Measurements from ENCODE around the gene MRTFB. TPM values are rescaled to one million over a fixed set of nuclear protein-coding genes. Genes with fewer than 3 reads are reported as not detected.

The MRTFB gene
- total RNA-seq, 2 experiments from 2014 or later: 18.0 to 19.4 TPM

DNA sequence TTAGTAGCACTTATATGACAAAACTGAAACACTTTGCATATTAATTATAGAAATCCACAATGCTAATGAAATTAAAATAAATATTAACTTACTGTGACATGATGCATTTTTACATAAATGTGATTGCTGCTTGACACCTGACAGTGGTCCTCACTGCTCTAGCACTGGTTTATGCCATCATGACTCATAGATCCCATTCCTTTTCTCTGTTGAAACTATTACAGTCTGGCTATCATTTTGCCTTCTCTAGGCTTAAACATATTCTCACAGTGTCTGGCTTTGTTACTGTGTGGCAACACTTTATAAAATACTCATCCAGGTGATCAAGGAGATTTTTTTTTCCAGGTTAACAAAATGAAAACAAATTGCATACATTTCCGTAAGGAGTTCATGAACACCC is 108.0 kb downstream of the MRTFB start:
- H3K36me3 ChIP-seq (ENCODE audit: insufficient read depth, low read length): no peaks in the 10 kb centered on the region
- no peaks in the 10 kb centered on the region for H3K4me1 Mint-ChIP-seq (ENCODE audit: low read depth)
- no peak overlapping the region for H3K27ac ChIP-seq (ENCODE audit: low read depth in 1 of 2, low read length in 2 of 2)
- no peak overlapping the region for H3K4me3 ChIP-seq (ENCODE audit: low read length)
- H3K27me3 ChIP-seq (ENCODE audit: control insufficient read depth in 1 of 2, insufficient read depth in 2 of 2, low read length in 2 of 2): no peaks in the 10 kb centered on the region
- H3K27ac Mint-ChIP-seq: no peak overlapping the region
- no peaks in the 10 kb centered on the region for H3K4me1 ChIP-seq (ENCODE audit: insufficient read depth, low read length)
- TF ChIP-seq, protein P1, sequence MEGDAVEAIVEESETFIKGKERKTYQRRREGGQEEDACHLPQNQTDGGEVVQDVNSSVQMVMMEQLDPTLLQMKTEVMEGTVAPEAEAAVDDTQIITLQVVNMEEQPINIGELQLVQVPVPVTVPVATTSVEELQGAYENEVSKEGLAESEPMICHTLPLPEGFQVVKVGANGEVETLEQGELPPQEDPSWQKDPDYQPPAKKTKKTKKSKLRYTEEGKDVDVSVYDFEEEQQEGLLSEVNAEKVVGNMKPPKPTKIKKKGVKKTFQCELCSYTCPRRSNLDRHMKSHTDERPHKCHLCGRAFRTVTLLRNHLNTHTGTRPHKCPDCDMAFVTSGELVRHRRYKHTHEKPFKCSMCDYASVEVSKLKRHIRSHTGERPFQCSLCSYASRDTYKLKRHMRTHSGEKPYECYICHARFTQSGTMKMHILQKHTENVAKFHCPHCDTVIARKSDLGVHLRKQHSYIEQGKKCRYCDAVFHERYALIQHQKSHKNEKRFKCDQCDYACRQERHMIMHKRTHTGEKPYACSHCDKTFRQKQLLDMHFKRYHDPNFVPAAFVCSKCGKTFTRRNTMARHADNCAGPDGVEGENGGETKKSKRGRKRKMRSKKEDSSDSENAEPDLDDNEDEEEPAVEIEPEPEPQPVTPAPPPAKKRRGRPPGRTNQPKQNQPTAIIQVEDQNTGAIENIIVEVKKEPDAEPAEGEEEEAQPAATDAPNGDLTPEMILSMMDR (IDR thresholded peaks at IDR 0.05): no peak
- POLR2A ChIA-PET: no interaction called here
- no peaks in the 10 kb centered on the region for H3K36me3 Mint-ChIP-seq (ENCODE audit: low read depth)
- no peak for ATAC-seq (ENCODE audit: poor library complexity)
- DNase-seq: no peak
- no peaks in the 10 kb centered on the region for H3K9me3 ChIP-seq (ENCODE audit: control insufficient read depth in 1 of 2, insufficient read depth in 1 of 2, low read length in 2 of 2)
- H3K4me3 Mint-ChIP-seq: no peak overlapping the region
- no peaks in the 10 kb centered on the region for H3K27me3 Mint-ChIP-seq
- CTCF ChIA-PET: no interaction called here
- no peaks in the 10 kb centered on the region for H3K9me3 Mint-ChIP-seq
- intact Hi-C loops (cut with DNase I, micrococcal nuclease): no loop called here

DNA sequence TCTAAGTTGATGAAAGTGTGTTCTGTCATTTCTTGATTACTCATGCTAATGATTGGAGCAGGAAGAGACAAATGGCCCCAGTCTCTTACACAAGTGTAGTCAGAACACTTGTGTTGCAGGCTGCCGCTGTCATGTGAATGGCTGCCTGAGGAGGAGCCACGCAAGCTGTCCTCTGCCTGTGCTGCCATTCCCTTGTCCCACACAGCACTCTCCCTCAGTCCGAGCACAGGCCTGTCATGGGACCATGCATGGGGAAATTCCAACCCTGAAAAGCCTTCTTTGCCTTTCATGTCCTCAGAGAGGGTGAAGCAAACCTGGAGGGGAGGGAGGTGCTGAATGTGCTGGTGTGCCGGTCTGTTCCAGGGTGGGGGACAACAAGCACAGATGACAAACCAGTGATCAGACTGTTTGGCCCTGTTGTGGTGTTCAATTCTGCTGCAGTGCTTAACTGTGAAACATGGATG is 109.4 kb downstream of the MRTFB start:
- H3K4me3 ChIP-seq (ENCODE audit: low read length): no peak overlapping the region
- no peaks in the 10 kb centered on the region for H3K36me3 ChIP-seq (ENCODE audit: insufficient read depth, low read length)
- H3K9me3 ChIP-seq (ENCODE audit: control insufficient read depth in 1 of 2, insufficient read depth in 1 of 2, low read length in 2 of 2): no peaks in the 10 kb centered on the region
- no peaks in the 10 kb centered on the region for H3K36me3 Mint-ChIP-seq (ENCODE audit: low read depth)
- TF ChIP-seq, protein P1 (IDR thresholded peaks at IDR 0.05): no peak
- no peaks in the 10 kb centered on the region for H3K27me3 ChIP-seq (ENCODE audit: control insufficient read depth in 1 of 2, insufficient read depth in 2 of 2, low read length in 2 of 2)
- H3K4me3 Mint-ChIP-seq: no peak overlapping the region
- H3K27me3 Mint-ChIP-seq: no peaks in the 10 kb centered on the region
- peaks cover 2% of the 10 kb centered on the region for H3K4me1 Mint-ChIP-seq (ENCODE audit: low read depth)
- no peak for ATAC-seq (ENCODE audit: poor library complexity)
- intact Hi-C loops (cut with DNase I, micrococcal nuclease): no loop called here
- POLR2A ChIA-PET: no interaction called here
- CTCF ChIA-PET: no interaction called here
- no peaks in the 10 kb centered on the region for H3K4me1 ChIP-seq (ENCODE audit: insufficient read depth, low read length)
- no peak for DNase-seq
- H3K27ac Mint-ChIP-seq: no peak overlapping the region
- H3K27ac ChIP-seq (ENCODE audit: low read depth in 1 of 2, low read length in 2 of 2): no peak overlapping the region
- no peaks in the 10 kb centered on the region for H3K9me3 Mint-ChIP-seq

DNA sequence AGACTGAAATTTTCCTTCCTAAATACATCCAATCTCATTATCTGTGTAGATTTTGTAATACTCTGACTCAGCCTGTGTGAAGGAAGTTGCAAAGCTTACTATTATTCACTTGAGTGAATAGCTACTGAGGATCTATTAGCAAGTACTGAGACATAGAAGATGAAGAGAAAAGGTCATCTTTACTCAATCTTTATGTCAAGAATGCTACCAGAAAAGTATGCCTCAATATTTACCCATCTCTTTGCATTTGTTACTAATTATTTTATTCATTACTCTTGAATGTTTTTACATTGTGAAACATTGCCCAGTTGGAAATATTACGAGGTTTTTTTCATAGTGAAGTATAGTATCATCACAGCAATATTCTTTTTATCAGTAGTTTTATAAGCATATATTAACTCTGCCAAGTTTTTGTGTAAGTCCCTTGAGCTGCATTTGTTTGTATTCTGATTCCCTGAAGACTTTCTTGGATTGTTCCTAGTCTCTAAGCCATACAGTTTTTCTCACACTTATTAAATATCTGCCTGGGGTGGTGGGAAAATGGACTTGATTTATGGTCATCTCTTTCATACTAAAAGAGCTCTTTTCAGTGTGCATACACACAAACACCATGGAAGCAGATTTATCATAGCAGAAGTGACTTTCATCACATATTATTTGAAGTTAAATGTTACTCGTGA is 110.4 kb downstream of the MRTFB start:
- Histone ChIP-seq H3K27ac (ENCODE audit: low read depth in 1 of 2, low read length in 2 of 2) (no peak overlapping the region), H3K4me3 (ENCODE audit: low read length) (no peak overlapping the region), H3K36me3 (ENCODE audit: insufficient read depth, low read length) (no peaks in the 10 kb centered on the region), H3K27me3 (ENCODE audit: control insufficient read depth in 1 of 2, insufficient read depth in 2 of 2, low read length in 2 of 2) (no peaks in the 10 kb centered on the region), H3K9me3 (ENCODE audit: control insufficient read depth in 1 of 2, insufficient read depth in 1 of 2, low read length in 2 of 2) (no peaks in the 10 kb centered on the region), H3K4me1 (ENCODE audit: insufficient read depth, low read length) (no peaks in the 10 kb centered on the region)
- Mint-ChIP-seq H3K27me3 (no peaks in the 10 kb centered on the region), H3K9me3 (no peaks in the 10 kb centered on the region), H3K4me3 (no peak overlapping the region), H3K36me3 (ENCODE audit: low read depth) (no peaks in the 10 kb centered on the region), H3K4me1 (ENCODE audit: low read depth) (peaks cover 12% of the 10 kb centered on the region), H3K27ac (no peak overlapping the region)
- CTCF ChIA-PET: no interaction called here
- ATAC-seq (ENCODE audit: poor library complexity): no peak
- intact Hi-C loops (cut with DNase I, micrococcal nuclease): no loop called here
- TF ChIP-seq, protein P1 (IDR thresholded peaks at IDR 0.05): no peak
- DNase-seq: no peak
- POLR2A ChIA-PET: no interaction called here
